ENCODE data around the gene PSMD13. TPM values are rescaled to one million over a fixed set of nuclear protein-coding genes. Genes with fewer than 3 reads are reported as not detected.

PSMD13 gene
- total RNA-seq, 1 donor from 2014 or later, result 136 TPM

GRCh38 chr11:290621-291231 lies 54.0 kb downstream of the PSMD13 start:
- DNase-seq, result no peak
- H3K4me3 Mint-ChIP-seq (ENCODE audit: unreplicated experiment), result no peak overlapping the region
- H3K9me3 Mint-ChIP-seq (ENCODE audit: unreplicated experiment), result peaks cover 5% of the 10 kb centered on the region
- peaks cover 11% of the 10 kb centered on the region for H3K27me3 Mint-ChIP-seq (ENCODE audit: unreplicated experiment)
- no peaks in the 10 kb centered on the region for H3K36me3 Mint-ChIP-seq (ENCODE audit: unreplicated experiment)
- H3K4me1 Mint-ChIP-seq (ENCODE audit: low read depth, unreplicated experiment), result no peaks in the 10 kb centered on the region
- no peak overlapping the region for H3K27ac Mint-ChIP-seq (ENCODE audit: unreplicated experiment)
- no peak for TF ChIP-seq CTCF (IDR thresholded peaks at IDR 0.05; ENCODE audit: partially characterized antibody, unreplicated experiment)

- Mint-ChIP-seq H3K36me3 (ENCODE audit: unreplicated experiment) (no peaks in the 10 kb centered on the region), H3K27me3 (ENCODE audit: unreplicated experiment) (peaks cover 11% of the 10 kb centered on the region), H3K9me3 (ENCODE audit: unreplicated experiment) (peaks cover 2% of the 10 kb centered on the region), H3K4me3 (ENCODE audit: unreplicated experiment) (no peak overlapping the region), H3K4me1 (ENCODE audit: low read depth, unreplicated experiment) (no peaks in the 10 kb centered on the region), H3K27ac (ENCODE audit: unreplicated experiment) (no peak overlapping the region)
- no peak for TF ChIP-seq CTCF (IDR thresholded peaks at IDR 0.05; ENCODE audit: partially characterized antibody, unreplicated experiment)
- DNase-seq, result peak; percentile 18
These were observed 54.8 kb downstream of the PSMD13 start for GRCh38 chr11:291281-292210.

- Mint-ChIP-seq H3K9me3 (ENCODE audit: unreplicated experiment) (peaks cover 2% of the 10 kb centered on the region), H3K4me1 (ENCODE audit: low read depth, unreplicated experiment) (peaks cover 2% of the 10 kb centered on the region), H3K4me3 (ENCODE audit: unreplicated experiment) (no peak overlapping the region), H3K36me3 (ENCODE audit: unreplicated experiment) (no peaks in the 10 kb centered on the region), H3K27me3 (ENCODE audit: unreplicated experiment) (peaks cover 10% of the 10 kb centered on the region), H3K27ac (ENCODE audit: unreplicated experiment) (no peak overlapping the region)
- TF ChIP-seq CTCF (IDR thresholded peaks at IDR 0.05; ENCODE audit: partially characterized antibody, unreplicated experiment), result no peak
- peak; percentile 10 for DNase-seq
These were observed 55.7 kb downstream of the PSMD13 start for GRCh38 chr11:292211-293121.

- peaks cover 5% of the 10 kb centered on the region for H3K4me1 Mint-ChIP-seq (ENCODE audit: low read depth, unreplicated experiment)
- DNase-seq, result peak; percentile 5
- H3K4me3 Mint-ChIP-seq (ENCODE audit: unreplicated experiment), result no peak overlapping the region
- no peak overlapping the region for H3K27ac Mint-ChIP-seq (ENCODE audit: unreplicated experiment)
- peaks cover 2% of the 10 kb centered on the region for H3K9me3 Mint-ChIP-seq (ENCODE audit: unreplicated experiment)
- no peak for TF ChIP-seq CTCF (IDR thresholded peaks at IDR 0.05; ENCODE audit: partially characterized antibody, unreplicated experiment)
- no peaks in the 10 kb centered on the region for H3K36me3 Mint-ChIP-seq (ENCODE audit: unreplicated experiment)
- H3K27me3 Mint-ChIP-seq (ENCODE audit: unreplicated experiment), result peaks cover 11% of the 10 kb centered on the region
These were observed 56.6 kb downstream of the PSMD13 start for GRCh38 chr11:293271-293851.
